GM18868 (cell line): Measurements from ENCODE around the gene PTPRK.

Experiments
- ATAC-seq: cut with Tn5 transposase; IDR thresholded peaks from one replicate; pipeline ENCODE4 v1.9.1; 2021; ENCODE audit warnings: mild to moderate bottlenecking, moderate library complexity; ENCODE audit not compliant: unreplicated experiment

The PTPRK gene

DNA sequence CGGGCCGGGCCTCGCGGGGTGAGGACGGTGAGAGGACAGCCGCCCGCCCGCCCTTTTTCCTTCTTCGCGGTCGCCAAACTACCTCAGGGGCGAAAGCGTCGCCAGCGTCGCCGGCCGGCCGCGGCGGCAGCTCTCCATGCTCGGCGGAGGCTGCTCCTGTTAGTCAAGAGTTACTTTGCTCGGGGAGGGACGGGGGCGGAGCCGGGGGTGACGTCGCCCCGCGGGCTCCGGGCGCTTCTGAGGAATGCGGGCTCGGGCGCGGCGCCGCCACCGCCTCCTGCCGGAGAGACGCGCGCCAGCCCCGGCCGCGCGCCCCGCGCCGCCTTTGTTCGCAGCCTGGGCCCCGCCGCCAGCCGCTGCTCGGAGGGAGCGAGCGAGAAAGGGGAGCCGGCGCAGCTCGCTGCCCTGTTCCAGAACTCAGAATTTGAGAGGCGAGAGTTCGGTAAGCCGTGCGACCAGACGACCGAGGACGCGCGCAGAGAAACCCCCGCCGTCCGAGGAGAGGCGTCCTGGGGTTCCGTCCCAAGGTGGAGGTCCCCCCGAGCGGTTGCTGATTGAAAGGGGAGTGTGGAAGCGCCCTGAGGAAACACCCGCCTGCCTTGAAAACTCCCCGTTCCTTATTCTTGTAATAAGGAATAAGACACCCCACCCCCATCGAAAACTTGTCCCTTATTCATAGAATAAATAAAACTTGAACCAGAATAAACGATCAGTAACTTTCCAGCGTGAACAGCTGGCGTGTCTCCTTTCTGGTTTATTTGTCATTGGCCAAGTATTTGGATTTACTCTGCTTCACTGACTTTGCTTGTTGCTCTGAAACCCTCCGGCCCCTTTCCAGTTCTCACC is at the start of gene PTPRK:
PTPRK (minus strand) TSS at position 164 of the 846 bp plus-strand sequence. CDS start 241 bp downstream, outside the sequence.
- peak; percentile 94 for ATAC-seq

GRCh38 chr6:128567029-128567428 is 46.6 kb upstream of the PTPRK start:
- ATAC-seq: no peak

DNA sequence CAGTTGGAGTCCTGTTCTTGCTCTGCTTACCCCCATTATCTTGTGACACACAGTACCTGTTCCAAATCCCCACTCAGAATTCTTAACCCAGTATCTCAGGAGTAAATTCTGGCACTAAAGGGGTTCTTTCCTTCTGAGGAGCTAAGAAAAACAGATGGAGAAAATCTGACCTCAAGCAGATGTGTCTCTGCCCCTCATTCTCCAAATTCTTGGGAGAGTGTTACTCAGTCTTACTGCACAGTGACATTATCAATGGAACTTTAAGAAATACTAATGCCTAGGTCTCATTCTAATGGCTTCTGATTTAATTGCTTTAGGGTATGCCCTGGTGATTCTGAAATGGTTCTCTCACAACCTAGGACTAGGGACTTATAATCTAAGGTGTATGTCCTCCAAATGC is 40.6 kb upstream of the PTPRK start:
- no peak for ATAC-seq

DNA sequence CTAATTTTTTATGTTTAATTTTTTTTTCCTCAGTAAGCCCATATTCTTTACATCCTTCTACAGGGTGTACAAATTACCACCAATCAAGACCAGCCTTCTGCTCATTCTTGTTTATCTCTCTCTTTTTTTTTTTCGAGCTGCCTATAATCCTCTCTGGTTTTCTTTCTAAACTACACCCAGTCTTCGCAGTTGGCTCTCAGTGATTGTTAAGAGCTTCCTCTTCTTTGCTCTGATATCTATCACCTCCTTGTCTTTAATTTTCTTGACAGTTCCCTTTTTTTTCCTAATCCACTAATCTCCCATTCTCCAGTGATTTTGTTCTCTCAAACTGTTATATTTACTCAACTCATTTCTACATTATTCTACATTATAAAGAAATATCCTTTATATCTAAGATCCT is 38.5 kb upstream of the PTPRK start:
- no peak for ATAC-seq

DNA sequence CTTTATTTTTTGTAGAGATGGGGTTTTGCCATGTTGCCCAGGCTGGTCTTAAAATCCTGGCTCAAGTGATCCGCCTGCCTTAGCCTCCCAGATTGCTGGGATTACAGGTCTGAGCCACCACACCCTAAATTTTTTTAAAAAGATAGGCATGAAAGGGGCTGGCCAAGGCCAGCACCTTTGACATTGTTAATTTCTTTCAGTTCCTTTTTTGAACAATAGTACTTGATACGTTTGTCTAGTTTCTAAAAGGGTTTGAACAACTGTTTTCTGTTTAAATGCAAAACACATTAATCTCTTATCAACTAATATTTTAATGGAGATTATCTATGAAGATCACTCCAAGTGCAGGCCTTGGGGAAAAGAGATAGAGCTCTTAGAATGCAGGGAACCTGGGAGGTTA is 37.6 kb upstream of the PTPRK start:
- no peak for ATAC-seq

DNA sequence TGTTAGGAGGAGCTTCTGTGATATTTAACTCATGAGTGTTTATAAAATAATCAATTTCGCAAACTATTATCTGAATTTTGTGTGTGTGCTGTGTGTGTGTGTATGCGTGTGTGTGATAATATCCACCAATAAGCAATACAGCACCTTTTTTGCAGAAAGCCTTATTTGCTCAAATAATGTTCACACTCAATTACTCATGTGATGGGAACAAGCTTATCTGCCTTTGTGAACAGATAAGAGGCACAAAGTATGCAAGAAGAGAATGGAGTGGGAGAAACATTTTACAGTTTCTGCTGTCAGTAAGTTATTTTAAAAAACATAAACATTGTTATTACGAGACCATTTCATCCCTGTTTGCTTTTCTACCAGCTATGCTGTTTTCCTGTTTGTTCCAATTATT is 36.7 kb upstream of the PTPRK start:
- no peak for ATAC-seq

- no peak for ATAC-seq
These were observed 33.9 kb upstream of the PTPRK start for GRCh38 chr6:128554302-128554701.

- ATAC-seq: no peak
These were observed 20.9 kb upstream of the PTPRK start for GRCh38 chr6:128541261-128541660.

DNA sequence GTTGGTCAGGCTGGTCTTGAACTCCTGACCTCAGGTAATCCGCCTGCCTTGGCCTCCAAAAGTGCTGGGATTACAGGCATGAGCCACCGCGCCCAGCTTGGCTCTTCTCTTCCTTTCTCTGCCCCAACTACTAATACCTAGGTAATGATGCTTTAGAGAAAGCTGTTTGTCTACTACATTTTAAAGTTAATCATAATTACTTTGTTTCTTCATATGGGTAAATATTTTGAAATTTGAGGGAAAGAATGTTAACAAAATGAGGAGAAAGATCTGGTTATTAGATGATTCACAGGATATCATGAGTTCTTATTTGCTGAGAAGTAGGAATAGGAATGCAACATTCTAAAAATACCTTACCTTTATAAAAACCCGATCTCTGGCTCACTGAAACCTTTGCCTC is 18.4 kb upstream of the PTPRK start:
- no peak for ATAC-seq

DNA sequence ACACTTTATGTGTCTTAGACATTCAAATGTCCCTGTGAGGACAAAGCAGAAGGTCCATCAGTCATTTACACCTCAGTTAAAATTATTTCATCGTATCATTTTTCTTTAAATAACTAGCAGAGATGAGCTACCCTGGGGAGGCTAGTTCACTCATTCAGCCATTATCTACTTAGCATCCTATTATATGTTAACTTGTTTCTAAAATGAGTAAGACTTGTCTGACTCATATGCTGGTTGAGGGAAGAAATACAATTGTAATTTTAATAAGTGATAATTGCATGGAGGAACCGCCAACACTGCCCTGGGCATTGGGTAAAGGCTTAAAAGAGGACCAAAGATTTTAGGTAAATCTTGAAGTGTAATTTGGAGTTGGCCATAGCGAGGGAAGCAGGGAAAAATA is 12.4 kb upstream of the PTPRK start:
- no peak for ATAC-seq

- no peak for ATAC-seq
These were observed 11.7 kb upstream of the PTPRK start for GRCh38 chr6:128532136-128532535.

DNA sequence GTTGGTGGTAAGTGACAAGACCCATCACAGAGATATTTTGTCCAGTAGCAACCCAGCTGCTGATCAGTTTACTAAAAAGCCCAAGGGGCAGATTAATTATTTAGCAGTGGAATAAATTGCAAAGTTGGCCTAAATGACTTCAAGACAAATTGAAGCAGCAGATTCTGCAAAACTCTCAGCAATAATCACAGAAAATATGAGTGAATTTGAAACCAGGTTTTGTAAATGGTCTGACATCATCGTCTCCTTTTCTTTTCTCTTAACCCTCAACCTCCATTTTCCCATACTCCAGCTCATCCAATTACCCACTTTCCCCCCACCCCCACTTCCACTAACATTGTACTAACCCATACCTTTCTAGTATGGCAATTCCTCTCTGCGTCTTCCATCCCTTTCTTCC is 11.3 kb upstream of the PTPRK start:
- ATAC-seq: no peak

GRCh38 chr6:128528241-128528640 is 7.8 kb upstream of the PTPRK start:
- ATAC-seq: no peak

DNA sequence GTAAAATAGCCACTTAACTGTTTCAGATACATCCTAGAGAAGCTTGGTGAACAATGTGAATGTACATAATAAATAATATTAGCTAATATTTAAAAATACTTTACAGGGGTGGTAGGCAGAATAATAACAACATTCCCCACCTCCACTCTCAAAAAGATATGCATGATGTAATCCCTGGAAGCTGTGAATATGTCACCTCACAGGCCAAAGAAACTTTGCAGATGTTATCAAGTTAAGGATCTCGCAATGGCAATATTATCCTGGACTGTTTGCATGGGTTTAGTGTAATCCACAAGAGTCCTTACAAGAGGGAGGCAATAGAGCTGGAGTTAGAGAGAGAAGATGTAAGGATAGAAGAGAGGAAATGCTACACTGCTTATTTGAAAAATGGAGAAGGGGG is 7.0 kb upstream of the PTPRK start:
- no peak for ATAC-seq

- ATAC-seq: no peak
These were observed 5.9 kb upstream of the PTPRK start for GRCh38 chr6:128526152-128526914.

DNA sequence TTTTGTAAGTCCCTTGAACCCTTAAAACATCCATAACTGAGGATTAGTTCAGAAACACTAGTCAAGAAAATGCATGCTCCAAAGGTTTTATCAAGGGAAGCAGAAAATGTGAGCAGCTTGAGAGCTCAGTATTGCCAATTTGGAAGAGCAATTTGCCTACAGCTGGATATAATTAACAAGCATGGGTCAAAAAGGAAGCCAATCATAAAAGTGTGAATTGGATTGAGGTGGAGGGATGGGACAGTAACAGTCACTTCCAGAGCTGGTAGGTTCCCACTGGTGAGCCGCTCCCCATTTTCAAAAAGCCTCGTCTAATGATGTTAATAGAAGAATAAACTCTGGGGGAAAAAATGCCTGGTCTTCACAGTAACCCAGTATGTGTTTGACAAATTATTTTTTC is 5.0 kb upstream of the PTPRK start:
- ATAC-seq: no peak

- ATAC-seq: no peak
These were observed 858 bp upstream of the PTPRK start for GRCh38 chr6:128521282-128521632.

DNA sequence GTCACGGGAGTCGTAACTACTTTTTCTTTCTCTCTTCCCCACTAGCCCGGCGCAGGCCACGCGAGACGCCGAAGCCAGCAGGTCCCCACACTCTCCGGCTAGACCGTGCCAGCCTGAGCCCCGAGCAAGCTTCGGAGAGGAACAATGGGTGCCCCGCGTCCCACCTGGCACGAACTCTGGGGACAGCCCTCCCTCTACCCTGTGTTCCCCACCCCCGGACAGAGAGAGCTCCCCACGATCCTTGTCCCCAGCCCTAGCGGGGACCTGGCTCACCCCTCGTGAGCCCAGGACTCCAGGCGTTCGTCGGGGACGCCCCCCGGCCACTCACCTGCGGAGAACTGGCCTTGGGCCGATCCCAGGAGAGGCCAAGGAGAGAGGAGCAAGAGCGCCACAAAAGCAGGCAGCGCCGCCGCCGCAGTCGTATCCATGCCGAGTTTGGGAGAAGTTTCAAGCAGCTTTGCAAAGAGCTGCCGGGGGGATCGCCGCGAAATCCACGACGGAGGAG is 416 bp downstream of the PTPRK start:
- ATAC-seq: peak; percentile 14

DNA sequence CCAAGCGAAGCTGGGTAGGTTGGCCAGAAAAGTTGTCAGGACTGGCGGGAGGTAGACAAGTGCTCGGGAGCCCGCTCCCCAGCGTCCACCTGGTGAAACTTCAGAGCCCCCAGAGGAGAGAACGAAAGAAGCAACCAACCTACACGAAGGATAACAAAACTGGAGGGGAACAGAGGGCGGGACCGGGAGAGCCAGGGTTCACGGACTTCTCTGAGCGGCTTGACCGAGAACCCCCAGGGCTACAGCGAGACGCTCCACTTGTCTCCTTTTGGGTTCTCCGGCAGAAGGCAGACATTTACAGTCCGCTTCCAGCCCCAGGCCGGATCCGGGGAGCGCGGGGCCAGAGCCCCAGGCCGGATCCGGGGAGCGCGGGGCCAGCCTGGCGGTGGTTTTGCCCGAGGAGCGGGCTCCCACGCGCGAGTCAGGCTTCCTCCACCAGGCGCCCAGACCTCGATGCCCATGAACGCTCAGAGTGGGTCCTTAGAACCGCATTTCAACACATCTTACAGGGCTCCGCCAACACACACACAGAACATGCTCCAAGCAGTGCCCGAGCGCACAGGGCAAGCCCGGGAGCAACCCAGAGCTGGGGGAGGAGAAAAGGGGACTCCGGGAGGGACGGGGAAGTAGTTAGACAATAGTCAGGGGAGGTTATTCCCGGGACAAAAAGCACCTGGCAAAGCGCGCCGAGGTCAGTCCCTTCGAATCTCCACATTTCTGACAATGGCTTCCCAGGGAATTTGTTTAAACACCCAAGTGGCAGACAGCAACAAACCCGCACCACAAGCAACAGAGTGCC is 1.1 kb downstream of the PTPRK start:
- ATAC-seq: no peak

DNA sequence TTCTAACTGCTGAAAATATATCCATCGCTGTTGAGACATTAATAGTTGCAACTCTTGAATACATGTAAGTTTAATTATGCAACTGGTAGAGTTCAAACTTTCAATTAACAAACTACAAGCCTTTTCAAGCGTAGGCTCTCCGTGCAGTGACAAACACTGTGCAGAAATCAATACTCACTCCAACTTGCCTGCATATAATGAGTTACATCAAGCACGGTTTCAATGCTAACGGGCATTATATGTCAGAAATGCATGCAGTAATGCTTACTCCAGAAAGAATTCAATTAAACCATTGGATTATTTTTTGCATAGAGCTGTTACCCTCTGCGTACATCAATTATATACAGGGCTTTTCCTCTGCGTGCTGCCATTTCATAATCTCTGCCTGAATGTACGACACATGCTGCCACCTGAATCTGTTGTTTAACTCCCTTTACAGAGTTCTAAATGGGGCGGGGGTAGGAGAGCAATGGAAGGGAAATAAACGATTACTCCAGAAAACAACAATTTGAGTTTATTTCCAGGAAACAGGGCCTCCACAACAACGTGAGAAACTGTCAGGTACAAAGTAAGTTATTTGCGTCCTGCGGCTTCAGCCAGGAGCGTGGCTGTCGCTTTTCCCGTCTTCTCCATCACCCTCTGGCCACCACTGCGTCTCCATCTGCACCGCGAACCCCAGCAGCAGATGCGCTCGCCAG is 1.8 kb downstream of the PTPRK start:
- no peak for ATAC-seq

- no peak for ATAC-seq
These were observed 3.3 kb downstream of the PTPRK start for GRCh38 chr6:128517124-128517523.
